ENCODE results near the gene LRP1.

DNA sequence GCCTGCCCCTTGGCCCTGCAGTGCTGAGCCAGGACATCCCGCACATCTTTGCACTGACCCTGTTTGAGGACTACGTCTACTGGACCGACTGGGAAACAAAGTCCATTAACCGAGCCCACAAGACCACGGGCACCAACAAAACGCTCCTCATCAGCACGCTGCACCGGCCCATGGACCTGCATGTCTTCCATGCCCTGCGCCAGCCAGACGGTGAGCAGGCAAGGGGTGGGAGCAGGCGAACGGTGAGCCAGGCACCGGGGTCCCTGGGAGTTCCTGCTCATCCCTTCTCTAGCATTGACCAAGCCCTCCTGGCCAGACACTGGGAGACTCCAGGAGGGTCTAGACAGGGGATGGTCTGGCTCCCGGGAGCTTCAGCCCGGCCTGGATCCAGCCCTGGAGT lies 70.9 kb downstream of the LRP1 start:
- TF ChIP-seq EP300 (IDR thresholded peaks at IDR 0.05): no peak
- TF ChIP-seq, protein P1, sequence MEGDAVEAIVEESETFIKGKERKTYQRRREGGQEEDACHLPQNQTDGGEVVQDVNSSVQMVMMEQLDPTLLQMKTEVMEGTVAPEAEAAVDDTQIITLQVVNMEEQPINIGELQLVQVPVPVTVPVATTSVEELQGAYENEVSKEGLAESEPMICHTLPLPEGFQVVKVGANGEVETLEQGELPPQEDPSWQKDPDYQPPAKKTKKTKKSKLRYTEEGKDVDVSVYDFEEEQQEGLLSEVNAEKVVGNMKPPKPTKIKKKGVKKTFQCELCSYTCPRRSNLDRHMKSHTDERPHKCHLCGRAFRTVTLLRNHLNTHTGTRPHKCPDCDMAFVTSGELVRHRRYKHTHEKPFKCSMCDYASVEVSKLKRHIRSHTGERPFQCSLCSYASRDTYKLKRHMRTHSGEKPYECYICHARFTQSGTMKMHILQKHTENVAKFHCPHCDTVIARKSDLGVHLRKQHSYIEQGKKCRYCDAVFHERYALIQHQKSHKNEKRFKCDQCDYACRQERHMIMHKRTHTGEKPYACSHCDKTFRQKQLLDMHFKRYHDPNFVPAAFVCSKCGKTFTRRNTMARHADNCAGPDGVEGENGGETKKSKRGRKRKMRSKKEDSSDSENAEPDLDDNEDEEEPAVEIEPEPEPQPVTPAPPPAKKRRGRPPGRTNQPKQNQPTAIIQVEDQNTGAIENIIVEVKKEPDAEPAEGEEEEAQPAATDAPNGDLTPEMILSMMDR (IDR thresholded peaks at IDR 0.05): no peak
- no peak for TF ChIP-seq POLR2AphosphoS5 (IDR thresholded peaks at IDR 0.05)

Measured in gastroesophageal sphincter (tissue), 3 donors.